ENCODE data around the gene ZNF594.
"Not testable (repeated sequence)": the region's sequence is repeated elsewhere in the genome, so short reads cannot be mapped to it uniquely, and the experiment has no call there.

ZNF594 gene

DNA sequence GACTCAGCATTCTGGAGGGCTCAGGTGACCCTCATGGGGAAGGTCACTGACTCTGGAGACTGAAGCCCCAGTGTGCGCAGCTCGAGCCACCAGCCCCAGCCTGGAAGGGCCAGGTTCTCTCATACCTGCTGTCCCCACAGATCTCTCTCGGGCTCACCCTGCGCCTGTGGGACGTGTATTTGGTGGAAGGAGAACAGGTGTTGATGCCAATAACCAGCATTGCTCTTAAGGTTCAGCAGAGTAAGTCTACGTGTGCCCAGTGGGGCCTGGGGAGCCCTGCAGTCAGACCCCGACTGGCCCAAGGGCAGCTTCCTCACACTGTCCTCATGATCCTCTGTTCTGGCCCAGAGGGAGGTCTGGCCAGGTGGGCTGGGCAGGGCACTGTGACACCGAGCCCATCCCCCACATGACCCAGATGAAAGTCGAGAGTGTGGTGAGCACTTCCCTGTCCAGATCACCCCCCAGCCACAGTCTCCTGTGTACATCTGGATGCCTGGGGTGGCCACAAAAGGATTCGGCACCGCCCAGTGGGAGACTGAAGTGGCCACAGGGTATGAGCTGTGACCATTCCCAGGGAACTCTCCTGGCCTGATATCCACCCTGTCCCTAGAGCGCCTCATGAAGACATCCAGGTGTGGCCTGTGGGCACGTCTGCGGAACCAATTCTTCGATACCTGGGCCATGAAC is 54.0 kb downstream of the ZNF594 start:
- DNase-seq (ENCODE audit: low read depth in 3 of 3, low spot score in 1 of 3) = not testable (repeated sequence)

DNA sequence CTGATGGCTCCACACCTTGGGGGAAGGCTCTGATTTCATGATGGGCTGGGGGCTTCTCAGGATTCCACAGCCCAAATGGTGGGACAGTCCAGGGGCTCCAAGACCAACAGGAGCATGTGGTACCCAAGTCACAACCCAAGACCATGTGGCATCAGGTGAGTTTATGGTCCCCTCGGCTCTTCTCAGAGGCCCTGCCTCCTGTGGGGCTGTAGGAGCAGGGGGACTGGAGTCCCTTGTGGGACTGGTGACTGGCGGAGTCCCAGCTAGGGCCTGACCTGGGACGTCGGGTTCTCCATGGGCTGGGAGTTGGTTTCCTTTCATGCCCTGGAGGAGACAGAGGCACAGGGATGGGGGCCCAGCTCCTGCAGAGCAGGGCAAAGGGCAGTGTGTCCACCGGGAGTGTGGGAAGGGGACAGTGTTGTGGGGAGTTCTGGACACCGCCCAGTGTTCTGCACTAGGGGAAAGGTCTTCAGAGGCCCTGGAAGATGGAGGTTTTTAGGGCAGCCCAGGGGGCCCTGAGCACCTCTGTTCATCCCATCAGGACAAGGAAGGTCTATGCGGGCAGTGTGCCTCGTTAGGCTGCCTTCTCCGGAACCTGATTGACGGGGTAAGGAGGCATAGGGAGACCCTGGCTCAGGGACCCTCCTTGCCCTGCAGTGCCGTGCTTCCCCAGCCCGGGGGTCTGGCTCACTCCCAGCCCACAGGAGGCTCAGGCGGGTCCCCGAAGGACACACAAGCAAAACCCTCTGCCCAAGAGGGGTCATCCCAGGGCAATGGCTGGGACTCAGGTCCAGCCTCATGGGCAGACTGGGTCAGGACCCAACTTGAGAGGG is 54.9 kb downstream of the ZNF594 start:
- not testable (repeated sequence) for DNase-seq (ENCODE audit: low read depth in 3 of 3, low spot score in 1 of 3)

DNA sequence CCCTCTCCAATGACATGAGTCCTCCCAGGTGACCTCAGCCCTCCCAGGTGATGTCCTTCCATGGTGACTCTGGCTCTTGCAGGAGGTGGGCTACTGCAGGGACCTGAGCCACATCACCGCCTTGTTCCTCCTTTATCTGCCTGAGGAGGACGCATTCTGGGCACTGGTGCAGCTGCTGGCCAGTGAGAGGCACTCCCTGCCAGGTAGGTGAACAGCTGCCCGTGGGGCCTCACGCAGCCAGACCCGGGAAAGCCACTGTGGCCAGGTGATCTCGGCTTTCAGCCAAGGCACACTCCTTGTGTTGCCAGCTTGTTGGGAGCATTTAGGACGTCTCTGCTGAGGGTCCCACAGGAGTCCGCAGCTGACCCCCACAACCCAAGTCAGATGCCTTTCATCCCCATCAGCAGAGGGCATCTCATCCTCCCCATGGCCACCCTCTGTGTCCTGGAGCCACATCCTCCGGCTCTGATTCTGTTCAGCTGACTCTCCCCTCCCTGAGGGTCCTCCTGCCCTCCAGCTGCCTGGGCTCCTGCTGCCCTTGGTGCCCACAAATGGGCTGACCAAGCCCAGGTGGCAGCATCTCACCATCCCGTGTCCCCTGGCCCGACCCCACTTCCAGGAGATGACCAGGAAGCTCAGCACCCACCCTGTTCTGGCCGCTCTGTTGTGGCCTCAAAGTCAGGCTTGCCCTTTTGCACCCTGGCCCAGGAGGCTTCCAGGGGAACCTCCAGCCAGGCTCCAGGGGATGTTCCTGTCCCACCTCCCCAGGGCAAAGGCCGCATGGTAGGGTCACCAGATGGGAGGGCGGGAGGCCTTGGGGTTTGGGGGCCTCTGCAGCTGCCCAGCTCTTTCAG is 55.7 kb downstream of the ZNF594 start:
- no peak for DNase-seq (ENCODE audit: low read depth in 3 of 3, low spot score in 1 of 3)

DNA sequence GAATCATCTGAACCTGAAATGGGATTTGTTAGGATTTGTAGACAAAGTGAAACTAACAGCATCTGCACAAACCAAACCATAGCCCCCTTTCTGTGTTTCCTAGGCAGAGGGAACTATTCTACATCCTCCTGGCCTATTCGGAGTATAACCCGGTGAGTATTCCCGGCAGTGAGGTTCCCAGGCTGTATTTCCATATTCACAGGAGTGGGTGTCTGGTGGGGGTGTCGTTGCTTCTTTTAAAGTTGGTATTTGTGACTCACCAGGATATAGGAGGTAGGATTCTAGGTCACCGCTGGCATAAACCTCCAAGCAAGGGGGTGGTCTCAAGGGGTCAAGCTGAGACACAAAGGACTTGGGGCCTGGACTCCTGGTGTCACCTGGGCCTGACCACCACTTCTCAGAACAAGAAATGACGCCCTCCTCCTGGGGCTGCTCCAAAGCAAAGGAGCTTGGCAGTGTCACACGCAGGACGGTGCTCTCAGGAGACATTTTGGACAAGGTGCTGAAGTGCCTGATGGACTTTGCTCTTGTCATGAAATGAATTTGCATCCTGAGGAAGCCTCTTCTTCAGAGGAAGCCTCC is 56.4 kb downstream of the ZNF594 start:
- DNase-seq (ENCODE audit: low read depth in 3 of 3, low spot score in 1 of 3) = not testable (repeated sequence)

DNA sequence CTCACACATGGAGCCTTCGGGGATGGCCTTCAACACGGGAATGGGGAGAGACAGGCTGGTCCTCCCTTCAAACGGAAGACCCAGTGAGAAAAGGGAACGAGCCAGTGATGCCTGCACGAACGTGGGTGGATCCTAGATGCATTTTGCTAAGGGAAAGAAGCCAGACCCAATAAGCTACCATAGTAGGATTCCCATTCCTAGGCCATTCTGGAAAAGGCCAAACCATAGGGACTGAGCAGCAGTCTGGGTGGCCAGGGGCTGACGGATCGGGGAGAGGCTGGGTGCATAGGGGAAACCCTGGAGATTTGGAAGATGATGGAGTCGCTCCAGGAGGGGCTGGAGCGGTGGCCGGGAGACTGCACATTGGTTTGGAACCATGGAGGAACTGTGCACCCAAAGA is 57.1 kb downstream of the ZNF594 start:
- DNase-seq (ENCODE audit: low read depth in 3 of 3, low spot score in 1 of 3) = not testable (repeated sequence)

DNA sequence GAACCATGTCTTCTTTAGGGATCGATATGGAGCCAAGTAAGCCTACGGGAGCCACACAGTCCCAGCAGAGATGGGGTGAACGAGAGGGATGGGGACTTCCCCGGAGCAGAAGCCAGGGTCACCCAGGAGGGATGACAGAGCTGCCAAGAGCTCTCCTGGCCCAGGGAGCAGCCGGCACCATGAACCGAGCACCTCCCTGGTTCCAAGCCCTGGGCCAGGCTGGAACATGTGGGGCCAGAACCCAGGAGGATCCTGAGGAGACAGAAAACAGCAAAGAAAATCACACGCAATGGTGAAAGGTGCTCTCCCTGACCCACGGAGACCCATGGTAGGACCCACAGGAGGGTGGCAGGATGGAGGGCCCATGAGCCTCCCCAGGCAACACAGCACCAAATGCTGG is 57.7 kb downstream of the ZNF594 start:
- not testable (repeated sequence) for DNase-seq (ENCODE audit: low read depth in 3 of 3, low spot score in 1 of 3)

DNA sequence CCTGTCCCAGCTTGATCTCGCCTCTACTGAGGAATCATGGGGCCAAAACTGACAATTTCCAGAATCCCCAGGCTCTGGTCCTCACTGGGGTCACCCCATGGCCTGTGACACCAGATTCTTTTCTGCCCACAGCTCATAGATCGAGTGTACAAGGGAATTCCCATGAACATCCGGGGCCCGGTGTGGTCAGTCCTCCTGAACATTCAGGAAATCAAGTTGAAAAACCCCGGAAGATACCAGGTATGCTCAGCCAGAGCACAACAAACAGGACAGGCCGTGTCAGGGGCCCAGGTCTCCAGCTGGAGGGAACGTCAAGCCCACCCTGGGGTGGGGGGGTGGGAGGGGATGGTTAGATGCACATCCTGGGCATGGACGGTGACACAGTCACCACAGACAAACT is 58.4 kb downstream of the ZNF594 start:
- DNase-seq (ENCODE audit: low read depth in 3 of 3, low spot score in 1 of 3) = no peak

DNA sequence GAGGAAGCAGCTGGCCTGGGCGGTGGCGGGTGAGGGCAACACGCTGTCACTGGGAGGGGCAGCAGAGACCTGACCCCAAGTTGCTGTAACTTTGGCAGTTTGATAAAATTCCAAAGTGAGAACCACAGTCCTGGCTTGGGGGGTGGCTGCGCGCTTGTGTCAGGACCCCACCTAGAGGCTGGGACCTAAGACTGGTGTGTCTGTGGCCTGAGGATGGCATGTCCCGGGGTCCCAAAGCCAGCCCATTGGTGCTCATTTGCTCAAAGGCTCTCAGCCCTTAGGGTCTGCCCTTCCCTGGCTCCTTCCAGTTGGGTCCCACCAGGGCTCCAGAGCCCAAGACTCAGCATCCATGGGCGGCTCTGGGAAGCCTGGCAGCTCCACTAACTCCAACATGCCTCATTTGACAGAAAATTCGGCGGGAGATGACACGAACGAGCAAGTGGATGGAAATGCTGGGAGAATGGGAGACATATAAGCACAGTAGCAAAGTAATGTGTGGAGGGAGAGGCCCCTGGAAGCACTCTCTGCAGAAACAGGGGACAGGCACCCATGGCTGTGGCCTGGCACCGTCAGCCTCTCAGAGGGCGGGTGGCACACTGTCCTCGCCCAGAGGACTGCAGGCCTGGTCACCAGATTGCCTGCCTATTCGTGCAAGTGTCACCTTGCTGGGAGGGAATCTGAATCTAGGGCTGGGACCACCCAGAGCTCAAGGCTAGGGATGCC is 59.0 kb downstream of the ZNF594 start:
- DNase-seq (ENCODE audit: low read depth in 3 of 3, low spot score in 1 of 3) = not testable (repeated sequence)

DNA sequence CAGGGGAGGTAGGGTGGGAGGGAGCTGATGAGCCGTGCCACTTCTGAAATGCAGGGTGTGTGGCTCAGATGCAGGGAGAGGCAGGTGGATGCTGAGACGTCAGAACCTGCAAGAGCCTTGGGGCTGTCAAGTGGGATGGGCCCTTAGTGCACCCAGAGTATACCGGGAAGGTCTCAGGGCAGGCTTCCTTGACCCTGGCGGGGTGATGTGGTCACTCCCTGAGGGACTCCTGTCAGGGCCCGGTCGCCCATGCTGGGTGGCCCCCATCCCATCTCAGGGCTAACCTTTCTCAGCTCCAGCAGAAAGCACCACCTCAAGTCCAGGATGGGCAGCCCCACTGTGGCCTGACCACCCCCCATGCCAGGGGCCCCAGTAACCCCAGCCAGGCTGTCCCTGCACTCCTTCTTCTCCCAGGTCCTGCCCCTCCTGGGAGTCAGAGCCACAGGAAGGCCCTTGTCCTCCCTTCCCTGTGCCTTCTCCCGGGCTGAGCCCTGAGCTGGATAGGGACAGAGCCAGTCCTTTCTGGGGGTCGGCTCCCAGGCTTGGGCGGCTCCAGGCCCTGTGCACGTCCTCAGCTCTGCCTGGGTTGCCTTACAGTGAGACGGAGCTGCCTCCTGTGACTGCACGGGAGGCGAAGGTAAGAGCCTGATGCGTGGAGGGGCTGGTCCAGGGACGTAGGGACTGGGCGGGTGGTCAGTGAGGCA is 59.7 kb downstream of the ZNF594 start:
- DNase-seq (ENCODE audit: low read depth in 3 of 3, low spot score in 1 of 3) = not testable (repeated sequence)

DNA sequence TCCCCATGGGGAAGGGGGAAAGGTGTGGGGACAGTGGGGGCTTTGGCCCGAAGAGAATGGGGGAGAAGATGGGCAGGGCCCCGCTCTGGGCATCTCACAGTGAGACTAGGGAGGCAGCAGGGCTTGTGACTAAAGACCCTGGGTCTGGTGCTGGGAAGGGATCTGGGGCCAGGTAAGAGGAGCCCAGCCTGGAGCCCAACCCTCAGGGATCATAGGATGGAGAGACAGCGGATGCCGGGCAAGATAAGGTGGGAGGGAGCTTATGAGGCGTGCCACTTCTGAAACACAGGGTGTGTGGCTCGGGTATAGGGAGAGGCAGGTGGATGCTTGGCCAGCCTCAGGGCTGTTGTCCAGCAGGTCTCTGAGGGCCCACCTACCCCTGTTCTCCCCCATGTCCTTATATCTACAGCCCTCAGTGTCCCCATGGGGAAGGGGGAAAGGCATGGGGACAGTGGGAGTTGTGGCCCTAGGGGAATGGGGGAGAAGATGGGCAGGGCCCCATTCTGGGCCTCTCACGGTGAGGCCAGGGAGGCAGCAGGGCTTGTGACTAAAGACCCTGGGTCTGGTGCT is 60.4 kb downstream of the ZNF594 start:
- DNase-seq (ENCODE audit: low read depth in 3 of 3, low spot score in 1 of 3) = no peak

DNA sequence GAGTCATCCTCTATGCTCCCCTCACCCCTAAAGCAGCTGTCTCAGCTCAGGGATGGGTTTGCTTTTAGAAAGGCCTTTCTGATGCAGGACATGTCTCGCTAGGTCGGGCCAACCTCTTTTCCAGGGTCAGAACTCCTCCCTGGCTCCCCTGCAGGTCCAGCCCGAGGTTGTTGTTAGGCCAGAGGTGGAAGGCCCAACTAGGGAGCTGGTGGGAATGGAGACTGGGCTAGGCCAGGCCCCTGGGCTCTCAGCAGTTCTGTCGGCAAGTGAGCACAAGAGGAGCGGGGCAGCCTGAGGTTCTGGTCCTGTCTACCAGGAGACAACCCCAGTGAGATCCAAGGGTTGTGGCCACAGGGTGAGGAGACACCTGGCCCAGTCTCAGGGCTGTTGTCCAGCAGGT is 61.0 kb downstream of the ZNF594 start:
- DNase-seq (ENCODE audit: low read depth in 3 of 3, low spot score in 1 of 3) = not testable (repeated sequence)

DNA sequence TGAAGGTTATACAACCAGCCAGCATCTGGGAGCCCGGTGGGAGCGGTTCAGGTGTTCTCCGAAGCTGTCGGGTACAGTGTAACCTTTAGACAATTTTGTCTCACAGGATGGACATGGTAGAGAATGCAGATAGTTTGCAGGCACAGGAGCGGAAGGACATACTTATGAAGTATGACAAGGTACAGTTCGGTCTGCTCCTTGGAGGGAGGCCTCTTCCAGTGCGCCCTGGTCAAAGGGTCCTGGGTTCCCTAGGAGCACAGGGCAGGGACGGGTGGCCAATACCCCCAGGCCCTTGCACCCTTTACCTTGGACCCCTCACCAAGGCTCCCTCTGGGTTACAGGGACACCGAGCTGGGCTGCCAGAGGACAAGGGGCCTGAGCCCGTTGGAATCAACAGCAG is 61.4 kb downstream of the ZNF594 start:
- DNase-seq (ENCODE audit: low read depth in 3 of 3, low spot score in 1 of 3) = not testable (repeated sequence)

DNA sequence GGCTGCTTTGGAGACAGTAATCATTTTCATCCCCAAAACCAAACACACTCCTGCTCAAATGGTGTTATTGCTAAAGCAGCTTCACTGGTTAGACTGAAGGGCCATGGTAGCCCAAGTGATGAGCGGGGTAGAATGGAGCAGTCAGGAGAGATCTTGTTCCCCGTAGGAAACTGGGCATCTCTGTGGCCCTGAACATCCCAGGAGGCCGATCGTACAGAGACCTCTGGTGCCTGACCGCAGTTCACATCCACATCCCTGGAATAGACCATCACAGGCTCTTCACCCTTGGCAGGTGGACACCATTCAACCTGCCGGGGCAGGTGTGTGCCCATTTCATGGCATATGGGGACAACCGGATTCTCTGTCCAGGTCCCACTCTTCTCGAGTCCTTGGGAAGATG is 61.9 kb downstream of the ZNF594 start:
- DNase-seq (ENCODE audit: low read depth in 3 of 3, low spot score in 1 of 3) = not testable (repeated sequence)

All from stimulated activated CD4-positive, alpha-beta T cell treated with anti-CD3 and anti-CD28 coated beads, TNF-alpha, amount 100 ng/mL, for 1 hour (primary cell).